Naive thymus-derived CD4-positive, alpha-beta T cell (primary cell): ENCODE measurements around the gene DMD. TPM values are rescaled to one million over a fixed set of nuclear protein-coding genes. Genes with fewer than 3 reads are reported as not detected.

Source experiments
- ATAC-seq: fragments of 150-1000 bp; cut with Tn5 transposase; 2 replicates; pipeline ENCODE4 v1.10.0; 2021; ENCODE audit warnings: mild to moderate bottlenecking, moderate library complexity
- CTCF ChIA-PET: fragments of 350-600 bp; sonication (Branson Sonifier 250); formaldehyde crosslinking; loops from one replicate; lab custom pipeline; 2021; ENCODE audit warnings: antibody characterized with exemption; lab: Charles Lee
- POLR2A ChIA-PET: fragments of 350-600 bp; sonication (Branson Sonifier 250); formaldehyde crosslinking; loops from one replicate; lab custom pipeline; 2021; ENCODE audit warnings: antibody characterized with exemption, inconsistent platforms; lab: Charles Lee
- DNase-seq, 9 donors: peaks; one replicate each; pipeline versions ENCODE4 v3.0.0 to v3.0.0-alpha.2; 2020 to 2022; ENCODE audit warnings: mixed read lengths in 1 of 9
- H3K27ac ChIP-seq: one replicate; pipeline ENCODE4 v1.7.0; 2013; ENCODE audit warnings: mild to moderate bottlenecking, low read depth, low read length, moderate library complexity
- H3K27me3 ChIP-seq, 2 donors: one replicate each; pipeline ENCODE4 v1.7.0; 2013; ENCODE audit warnings: low read length in 2 of 2, mild to moderate bottlenecking in 2 of 2, moderate library complexity in 2 of 2; ENCODE audit not compliant: control insufficient read depth in 2 of 2, insufficient read depth in 2 of 2
- H3K36me3 ChIP-seq, 3 experiments: 1 replicate in 2 of 3; 2 replicates in 1 of 3; pipeline ENCODE4 v1.7.0; 2013; ENCODE audit warnings: low read length in 3 of 3, mild to moderate bottlenecking in 3 of 3, moderate library complexity in 1 of 3; ENCODE audit not compliant: insufficient read depth in 3 of 3, control insufficient read depth in 2 of 3
- H3K4me1 ChIP-seq, 2 donors: one replicate each; pipeline ENCODE4 v1.7.0; 2013; ENCODE audit warnings: low read length in 2 of 2, mild to moderate bottlenecking in 2 of 2, moderate library complexity in 1 of 2; ENCODE audit not compliant: control insufficient read depth in 2 of 2, insufficient read depth in 2 of 2
- H3K4me3 ChIP-seq: 2 replicates; pipeline ENCODE4 v1.7.0; 2013; ENCODE audit warnings: mild to moderate bottlenecking, low read length
- H3K9me3 ChIP-seq, 3 experiments: 1 replicate in 2 of 3; 2 replicates in 1 of 3; pipeline ENCODE4 v1.7.0; 2013; ENCODE audit warnings: low read length in 3 of 3; ENCODE audit not compliant: control insufficient read depth in 2 of 3
- H3K27ac Mint-ChIP-seq, 9 donors: one replicate each; pipeline ENCODE4 v1.8.0; 2020 to 2022; ENCODE audit warnings: mixed read lengths in 9 of 9, mild to moderate bottlenecking in 8 of 9, moderate library complexity in 5 of 9, inconsistent platforms in 2 of 9
- H3K27me3 Mint-ChIP-seq, 5 donors: one replicate each; pipeline ENCODE4 v1.8.0; 2021 to 2022; ENCODE audit warnings: mixed read lengths in 5 of 5, mild to moderate bottlenecking in 1 of 5
- H3K36me3 Mint-ChIP-seq, 5 donors: one replicate each; pipeline ENCODE4 v1.8.0; 2020 to 2022; ENCODE audit warnings: mixed read lengths in 5 of 5, mild to moderate bottlenecking in 3 of 5, inconsistent platforms in 1 of 5
- H3K4me1 Mint-ChIP-seq, 7 donors: one replicate each; pipeline ENCODE4 v1.8.0; 2020 to 2022; ENCODE audit warnings: mixed read lengths in 7 of 7, mild to moderate bottlenecking in 3 of 7, inconsistent platforms in 1 of 7
- H3K4me3 Mint-ChIP-seq, 10 donors: one replicate each; pipeline ENCODE4 v1.8.0; 2020 to 2022; ENCODE audit warnings: mild to moderate bottlenecking in 10 of 10, mixed read lengths in 10 of 10, moderate library complexity in 6 of 10, inconsistent platforms in 2 of 10
- H3K9me3 Mint-ChIP-seq, 11 donors: one replicate each; pipeline ENCODE4 v1.8.0; 2020 to 2022; ENCODE audit warnings: mixed read lengths in 11 of 11, mild to moderate bottlenecking in 4 of 11, inconsistent platforms in 1 of 11, moderate library complexity in 1 of 11
- intact Hi-C, 2 donors: fragments of 100-400 bp; cut with micrococcal nuclease; formaldehyde crosslinking; loops; one replicate each; pipeline ENCODE4 v1.15.1; 2023
- polyA plus RNA-seq, 2 donors: library from polyadenylated mRNA; unstranded; fragments of 300-500 nt; fragmentation: Illumina TruSeq; gene quantifications; one replicate each; pipeline ENCODE4 v1.2.3, GENCODE V29; 2021
- total RNA-seq, 6 experiments: library from RNA in 5 of 6; stranded (reverse) in 5 of 6; gene quantifications; 1 replicate in 5 of 6; 2 replicates in 1 of 6; pipeline ENCODE4 v1.2.3 and lab custom pipeline; 2021 to 2026

The DMD gene
- total and polyA plus RNA-seq, 7 experiments from 2014 or later: 0.02 to 4.9 (median 0.28) TPM; not detected in 3

GRCh38 chrX:31356275-31357212, 1854.8 kb downstream of the DMD start:
- Histone ChIP-seq H3K4me1 (no peaks in the 10 kb centered on the region), H3K4me3 (no peak overlapping the region), H3K36me3 (no peaks in the 10 kb centered on the region), H3K27me3 (no peaks in the 10 kb centered on the region), H3K27ac (no peak overlapping the region), H3K9me3 (peaks cover 0 to 3% (median 0%) of the 10 kb centered on the region in 3 experiments)
- CTCF ChIA-PET: no interaction called here
- Mint-ChIP-seq H3K4me3 (no peak overlapping the region), H3K27me3 (peaks cover 0 to 4% (median 0%) of the 10 kb centered on the region in 5 donors), H3K4me1 (no peaks in the 10 kb centered on the region), H3K36me3 (no peaks in the 10 kb centered on the region), H3K9me3 (peaks cover 0 to 3% (median 0%) of the 10 kb centered on the region in 11 donors), H3K27ac (no peak overlapping the region)
- ATAC-seq: no peak
- intact Hi-C loops: no loop called here
- no peak for DNase-seq
- POLR2A ChIA-PET: no interaction called here

DNA sequence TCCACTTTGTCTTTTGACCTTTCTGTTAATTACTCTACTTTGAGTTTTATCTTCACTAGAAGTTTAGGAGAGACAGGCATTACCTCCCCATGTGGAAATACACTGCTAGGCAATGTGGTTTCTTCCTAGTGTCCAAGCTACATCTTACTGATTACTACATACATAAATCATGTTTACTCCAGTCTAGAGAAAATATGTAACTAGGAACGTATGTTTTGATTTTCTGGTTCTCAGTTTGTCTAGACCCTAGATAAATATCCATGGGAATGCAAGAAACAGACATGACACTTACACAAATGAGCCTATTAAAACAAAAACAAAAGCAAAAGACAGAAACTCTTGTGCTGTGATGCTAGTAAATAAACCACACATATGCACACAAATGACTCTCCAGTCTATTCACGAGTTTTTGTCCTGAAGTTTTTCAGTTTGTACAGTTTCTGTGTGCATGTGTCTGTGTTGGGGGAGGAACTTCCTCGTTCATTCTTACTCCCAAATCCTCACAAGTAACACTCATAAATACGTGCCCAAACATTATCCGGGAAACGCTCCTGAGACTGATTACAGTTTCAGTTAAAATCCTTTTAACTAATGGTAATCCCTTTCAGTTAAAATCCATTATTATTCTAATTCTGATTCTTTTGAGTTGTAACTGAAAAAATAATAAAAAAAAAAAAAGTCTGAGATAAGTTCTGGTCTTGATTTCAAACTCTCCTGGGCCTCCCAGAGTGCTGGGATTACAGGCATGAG, 1856.0 kb downstream of the DMD start:
- Histone ChIP-seq H3K4me3 (no peak overlapping the region), H3K36me3 (no peaks in the 10 kb centered on the region), H3K9me3 (peaks cover 0 to 3% (median 0%) of the 10 kb centered on the region in 3 experiments), H3K27me3 (no peaks in the 10 kb centered on the region), H3K4me1 (no peaks in the 10 kb centered on the region), H3K27ac (no peak overlapping the region)
- no peaks in the 10 kb centered on the region for H3K4me1 Mint-ChIP-seq
- CTCF ChIA-PET: no interaction called here
- no peak overlapping the region for H3K4me3 Mint-ChIP-seq
- ATAC-seq (no peak), DNase-seq (no peak)
- intact Hi-C loops: no loop called here
- H3K9me3 Mint-ChIP-seq: peaks cover 0 to 3% (median 0%) of the 10 kb centered on the region in 11 donors
- H3K27ac Mint-ChIP-seq: no peak overlapping the region
- H3K27me3 Mint-ChIP-seq: peaks cover 0 to 4% (median 0%) of the 10 kb centered on the region in 5 donors
- POLR2A ChIA-PET: no interaction called here
- no peaks in the 10 kb centered on the region for H3K36me3 Mint-ChIP-seq

GRCh38 chrX:31353095-31353494, 1858.3 kb downstream of the DMD start:
- peaks cover 0 to 3% (median 0%) of the 10 kb centered on the region in 3 experiments for H3K9me3 ChIP-seq
- H3K27ac ChIP-seq: no peak overlapping the region
- no peak overlapping the region for H3K4me3 Mint-ChIP-seq
- intact Hi-C loops: no loop called here
- no peak for ATAC-seq
- peaks cover 0 to 4% (median 0%) of the 10 kb centered on the region in 5 donors for H3K27me3 Mint-ChIP-seq
- H3K36me3 Mint-ChIP-seq: no peaks in the 10 kb centered on the region
- H3K9me3 Mint-ChIP-seq: peaks cover 0 to 3% (median 0%) of the 10 kb centered on the region in 11 donors
- no peaks in the 10 kb centered on the region for H3K4me1 Mint-ChIP-seq
- H3K27ac Mint-ChIP-seq: no peak overlapping the region
- no peaks in the 10 kb centered on the region for H3K27me3 ChIP-seq
- ChIA-PET POLR2A (no interaction called here), CTCF (no interaction called here)
- H3K4me3 ChIP-seq: no peak overlapping the region
- no peaks in the 10 kb centered on the region for H3K36me3 ChIP-seq
- no peaks in the 10 kb centered on the region for H3K4me1 ChIP-seq
- DNase-seq: no peak

GRCh38 chrX:31350808-31351074, 1860.6 kb downstream of the DMD start:
- intact Hi-C loops: no loop called here
- no peaks in the 10 kb centered on the region for H3K36me3 Mint-ChIP-seq
- no peaks in the 10 kb centered on the region for H3K36me3 ChIP-seq
- no peak overlapping the region for H3K27ac ChIP-seq
- peaks cover 0 to 3% (median 0%) of the 10 kb centered on the region in 11 donors for H3K9me3 Mint-ChIP-seq
- ATAC-seq (no peak), DNase-seq (no peak)
- H3K4me3 ChIP-seq: no peak overlapping the region
- POLR2A ChIA-PET: no interaction called here
- no peaks in the 10 kb centered on the region for H3K4me1 Mint-ChIP-seq
- no peaks in the 10 kb centered on the region for H3K4me1 ChIP-seq
- H3K27me3 Mint-ChIP-seq: peaks cover 0 to 2% (median 0%) of the 10 kb centered on the region in 5 donors
- no peaks in the 10 kb centered on the region for H3K27me3 ChIP-seq
- no peak overlapping the region for H3K4me3 Mint-ChIP-seq
- H3K27ac Mint-ChIP-seq: no peak overlapping the region
- no peaks in the 10 kb centered on the region for H3K9me3 ChIP-seq
- CTCF ChIA-PET: no interaction called here

GRCh38 chrX:31349515-31349914, 1861.8 kb downstream of the DMD start:
- intact Hi-C loops: no loop called here
- Histone ChIP-seq H3K4me3 (no peak overlapping the region), H3K4me1 (no peaks in the 10 kb centered on the region), H3K36me3 (no peaks in the 10 kb centered on the region), H3K27me3 (no peaks in the 10 kb centered on the region), H3K9me3 (no peaks in the 10 kb centered on the region), H3K27ac (no peak overlapping the region)
- H3K27me3 Mint-ChIP-seq: peaks cover 0 to 2% (median 0%) of the 10 kb centered on the region in 5 donors
- no peaks in the 10 kb centered on the region for H3K36me3 Mint-ChIP-seq
- ATAC-seq (no peak), DNase-seq (no peak)
- CTCF ChIA-PET: no interaction called here
- peaks cover 0 to 3% (median 0%) of the 10 kb centered on the region in 11 donors for H3K9me3 Mint-ChIP-seq
- H3K4me3 Mint-ChIP-seq: no peak overlapping the region
- POLR2A ChIA-PET: no interaction called here
- H3K4me1 Mint-ChIP-seq: no peaks in the 10 kb centered on the region
- H3K27ac Mint-ChIP-seq: no peak overlapping the region

DNA sequence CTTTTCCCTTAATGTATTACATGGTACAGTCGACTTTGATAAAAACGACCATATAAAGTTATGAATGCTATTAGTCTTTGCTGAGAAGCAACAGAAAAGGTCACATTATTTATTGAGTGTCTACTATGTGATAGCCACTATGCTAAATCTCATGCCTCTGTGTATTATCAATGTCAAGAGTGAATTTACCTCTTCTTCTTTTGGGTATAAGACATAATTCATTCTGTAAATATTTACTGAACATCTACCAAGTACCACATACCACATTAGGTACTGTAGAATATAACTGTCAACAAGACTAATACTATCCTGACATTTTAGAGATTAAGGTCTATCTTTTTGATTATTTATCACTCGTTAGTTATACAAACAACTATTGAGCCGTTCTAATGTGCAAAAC, 1870.8 kb downstream of the DMD start:
- H3K27me3 Mint-ChIP-seq: peaks cover 0 to 4% (median 0%) of the 10 kb centered on the region in 5 donors
- H3K36me3 Mint-ChIP-seq: no peaks in the 10 kb centered on the region
- ChIA-PET POLR2A (no interaction called here), CTCF (no interaction called here)
- intact Hi-C loops: no loop called here
- H3K36me3 ChIP-seq: no peaks in the 10 kb centered on the region
- no peak overlapping the region for H3K27ac Mint-ChIP-seq
- no peaks in the 10 kb centered on the region for H3K4me1 ChIP-seq
- H3K4me1 Mint-ChIP-seq: no peaks in the 10 kb centered on the region
- H3K27ac ChIP-seq: no peak overlapping the region
- DNase-seq (no peak), ATAC-seq (no peak)
- H3K27me3 ChIP-seq: no peaks in the 10 kb centered on the region
- no peak overlapping the region for H3K4me3 ChIP-seq
- H3K9me3 Mint-ChIP-seq: no peaks in the 10 kb centered on the region
- no peaks in the 10 kb centered on the region for H3K9me3 ChIP-seq
- no peak overlapping the region for H3K4me3 Mint-ChIP-seq
